Heart left ventricle (tissue), 16 donors: ENCODE data around the gene CIC. TPM values are rescaled to one million over a fixed set of nuclear protein-coding genes. Genes with fewer than 3 reads are reported as not detected.

Source experiments
- ATAC-seq, 4 donors: fragments of 200-7000 bp; cut with Tn5 transposase; one replicate each; pipeline ENCODE4 v1.9.1; 2020 to 2022; ENCODE audit warnings: moderate library complexity in 4 of 4, mild to moderate bottlenecking in 3 of 4, moderate number of reproducible peaks in 1 of 4
- DNase-seq, 5 donors: peaks; one replicate each; pipeline ENCODE4 v3.0.0-alpha.2; 2020
- H3K27ac ChIP-seq, 12 donors: fragments of 200-600 bp; sonication (generic) in 4 of 12; one replicate each; pipeline versions ENCODE4 v1.5.0 to v1.8.0; 2016 to 2022; ENCODE audit warnings: mild to moderate bottlenecking in 2 of 12
- H3K27me3 ChIP-seq, 9 donors: fragments of 200-600 bp; sonication (generic) in 2 of 9; one replicate each; pipeline versions ENCODE4 v1.5.1 to v1.8.0; 2016 to 2022; ENCODE audit warnings: mild to moderate bottlenecking in 3 of 9
- H3K36me3 ChIP-seq, 9 donors: fragments of 200-600 bp; sonication (generic) in 2 of 9; one replicate each; pipeline versions ENCODE4 v1.5.0 to v1.8.0; 2018 to 2022; ENCODE audit warnings: mild to moderate bottlenecking in 2 of 9
- H3K4me1 ChIP-seq, 12 donors: fragments of 200-600 bp; sonication (generic) in 4 of 12; one replicate each; pipeline versions ENCODE4 v1.5.0 to v1.8.0; 2016 to 2022; ENCODE audit warnings: mild to moderate bottlenecking in 3 of 12
- H3K4me3 ChIP-seq, 12 donors: fragments of 200-600 bp; sonication (generic) in 4 of 12; one replicate each; pipeline versions ENCODE4 v1.5.0 to v1.8.0; 2017 to 2022; ENCODE audit warnings: mild to moderate bottlenecking in 9 of 12, moderate library complexity in 4 of 12
- H3K9me3 ChIP-seq, 12 donors: fragments of 200-600 bp; sonication (generic) in 4 of 12; one replicate each; pipeline versions ENCODE4 v1.5.0 to v1.8.0; 2016 to 2022; ENCODE audit warnings: mild to moderate bottlenecking in 1 of 12
- CTCF ChIP-seq, 12 donors: fragments of 200-600 bp; sonication (generic) in 4 of 12; IDR thresholded peaks; one replicate each; pipeline versions ENCODE4 v1.5.0 to v1.8.0; 2018 to 2022; ENCODE audit warnings: antibody characterized with exemption in 12 of 12, mild to moderate bottlenecking in 5 of 12
- POLR2A ChIP-seq, 2 donors: fragments of 450-650 bp; IDR thresholded peaks; one replicate each; pipeline ENCODE4 v1.6.1; 2017; ENCODE audit warnings: antibody characterized with exemption in 2 of 2, mild to moderate bottlenecking in 2 of 2, moderate library complexity in 2 of 2
- WGBS, 4 donors: extraction: QIAGEN DNeasy Blood & Tissue Kit in 2 of 4; methylation state at CpG; one replicate each; pipeline versions ENCODE4 v1.1.5 to v1.1.7; 2013 to 2018; 5-methylcytosine and 5-hydroxymethylcytosine counted together
- intact Hi-C, 10 donors: fragments of 100-400 bp; cut with DNase I; formaldehyde crosslinking; loops; one replicate each; pipeline versions ENCODE4 v1.11.1 to v1.14.2; 2022
- polyA plus RNA-seq, 2 donors: library from polyadenylated mRNA; stranded (reverse); fragments of 200-250 nt; gene quantifications; one replicate each; pipeline ENCODE4 v1.2.3, GENCODE V29; 2013
- total RNA-seq, 9 donors: library from RNA; depleted of rRNA in 2 of 9; stranded (reverse); fragments of >200 nt in 2 of 9; fragmentation: NEBNext Ultra II Directional in 3 of 9; extraction: Animal tissue kit (Norgen Biotek cat#: 25700) in 3 of 9; gene quantifications; one replicate each; pipeline versions ENCODE4 v1.1.0 to v1.2.4, GENCODE V29; 2016 to 2023
- donor health status: ischemic (EF 13 %, LVEDD 7.1; RV severe dilation, severe dysfunction).
- donor health status: healthy with polysubstance abuse.
- donor health status: DM: no; HTN: yes; CAD: no.
- donor health status: DM: no; HTN: no; CAD: no.
- donor health status: ischemic (EF 25% LVEDD 6.9; RV normal size, moderate dysfunction).
- donor health status: ischemic (EF 25% LVEDD 5.7; RV mildly dilated, moderate dysfunction).
- donor health status: healthy.
- donor health status: DM: yes; HTN: yes; CAD: no.
- donor health status: ischemic (EF 35%, LVEDD 5.7; RV mildly dilated, moderate dysfunction).
- donor health status: nonischemic (EF 11% LVEDD 7.7; RV severe dilation, severe dysfunction).
- donor health status: DM: yes; HTN: yes; CAD: no.
- donor health status: PGD.
- donor health status: ischemic (EF 29% LVEDD 5.4; RV normal size, mild dysfunction).
- donor health status: nonischemic (EF 23%, LVEDD 6.1; RV moderate dilation, normal function).

The CIC gene
- total and polyA plus RNA-seq, 11 donors: 25.5 to 54.8 (median 31.0) TPM

GRCh38 chr19:42275517-42275916 is 6.5 kb downstream of the CIC start:
- peak overlapping the region in 5 of 12 donors; percentile 20 to 96 (median 41) for H3K27ac ChIP-seq
- TF ChIP-seq POLR2A (IDR thresholded peaks at IDR 0.05) (no peak), CTCF (IDR thresholded peaks at IDR 0.05) (no peak)
- H3K4me1 ChIP-seq: peaks cover 24 to 85% (median 66%) of the 10 kb centered on the region in 12 donors
- H3K36me3 ChIP-seq: peaks cover 0 to 45% (median 29%) of the 10 kb centered on the region in 9 donors
- H3K9me3 ChIP-seq: no peaks in the 10 kb centered on the region
- 85 to 97% (median 93%) methylated on average over 3 of the region's 3 CpGs for WGBS, 4 donors
- no peaks in the 10 kb centered on the region for H3K27me3 ChIP-seq
- DNase-seq: no peak
- intact Hi-C loops: no loop called here
- ATAC-seq: no peak
- no peak overlapping the region for H3K4me3 ChIP-seq

- 47 to 70% (median 54%) methylated on average over 2 to 3 of the region's 3 CpGs for WGBS, 4 donors
- peak overlapping the region in 10 of 12 donors; percentile 8 to 98 (median 46) for H3K27ac ChIP-seq
- ATAC-seq (no peak), DNase-seq (peak in 1 of 5 donors; percentile 37)
- H3K4me3 ChIP-seq: no peak overlapping the region
- TF ChIP-seq CTCF (IDR thresholded peaks at IDR 0.05) (no peak), POLR2A (IDR thresholded peaks at IDR 0.05) (no peak)
- no peaks in the 10 kb centered on the region for H3K27me3 ChIP-seq
- no peaks in the 10 kb centered on the region for H3K9me3 ChIP-seq
- intact Hi-C loops: no loop called here
- peaks cover 0 to 45% (median 29%) of the 10 kb centered on the region in 9 donors for H3K36me3 ChIP-seq
- peaks cover 18 to 85% (median 62%) of the 10 kb centered on the region in 12 donors for H3K4me1 ChIP-seq
Measured at GRCh38 chr19:42276284-42276683, 7.2 kb downstream of the CIC start.

GRCh38 chr19:42276821-42277220 is 7.8 kb downstream of the CIC start:
- no peak for ATAC-seq
- peaks cover 0 to 43% (median 29%) of the 10 kb centered on the region in 9 donors for H3K36me3 ChIP-seq
- no peak overlapping the region for H3K4me3 ChIP-seq
- H3K27ac ChIP-seq: peak overlapping the region in 9 of 12 donors; percentile 19 to 98 (median 95)
- no peaks in the 10 kb centered on the region for H3K9me3 ChIP-seq
- H3K27me3 ChIP-seq: no peaks in the 10 kb centered on the region
- TF ChIP-seq POLR2A (IDR thresholded peaks at IDR 0.05) (no peak), CTCF (IDR thresholded peaks at IDR 0.05) (no peak)
- H3K4me1 ChIP-seq: peaks cover 18 to 85% (median 62%) of the 10 kb centered on the region in 12 donors
- no peak for DNase-seq
- 80 to 85% (median 82%) methylated on average over 4 of the region's 4 CpGs for WGBS, 4 donors
- intact Hi-C loops: no loop called here

- H3K36me3 ChIP-seq: peaks cover 0 to 32% (median 23%) of the 10 kb centered on the region in 9 donors
- intact Hi-C loops: loop anchor here in 4 of 10 donors (2.0 kb wide), 1 partner anchor 31 kb away; no protein-coding TSS in a partner anchor
- 8 to 25% (median 20%) methylated on average over 7 to 10 of the region's 10 CpGs for WGBS, 4 donors
- peak overlapping the region; percentile 58 to 100 (median 96) for H3K27ac ChIP-seq
- ATAC-seq: no peak
- H3K4me1 ChIP-seq: peaks cover 20 to 88% (median 71%) of the 10 kb centered on the region in 12 donors
- TF ChIP-seq POLR2A (IDR thresholded peaks at IDR 0.05): no peak
- no peak for TF ChIP-seq CTCF (IDR thresholded peaks at IDR 0.05)
- no peaks in the 10 kb centered on the region for H3K27me3 ChIP-seq
- peak in 1 of 5 donors; percentile 57 for DNase-seq
- H3K4me3 ChIP-seq: peak overlapping the region in 4 of 12 donors; percentile 8 to 31 (median 14)
- H3K9me3 ChIP-seq: no peaks in the 10 kb centered on the region
Measured at GRCh38 chr19:42277821-42278451, 8.9 kb downstream of the CIC start.
